ENCODE measurements around the gene KDM2A. TPM values are rescaled to one million over a fixed set of nuclear protein-coding genes. Genes with fewer than 3 reads are reported as not detected.
"Not testable (repeated sequence)": the region's sequence is repeated elsewhere in the genome, so short reads cannot be mapped to it uniquely, and the experiment has no call there.

The KDM2A gene
- total RNA-seq, 2 donors from 2014 or later: 96.8 to 105 TPM

- not testable (repeated sequence) for H3K27me3 Mint-ChIP-seq
Observed at GRCh38 chr11:67168911-67169310, 49.8 kb downstream of the KDM2A start.

GRCh38 chr11:67174311-67174710, 55.2 kb downstream of the KDM2A start:
- H3K4me3 Mint-ChIP-seq: no peak overlapping the region
- H3K27me3 Mint-ChIP-seq: no peaks in the 10 kb centered on the region
- no peak overlapping the region for H3K27ac Mint-ChIP-seq

More at GRCh38 chr11:67168911-67169310, 49.8 kb downstream of the KDM2A start:
- H3K4me1 Mint-ChIP-seq: peaks cover 12% of the 10 kb centered on the region
- H3K27ac Mint-ChIP-seq; H3K9me3 Mint-ChIP-seq; ATAC-seq (replicated peaks); H3K4me3 Mint-ChIP-seq: not testable (repeated sequence)
- peaks cover 39% of the 10 kb centered on the region for H3K36me3 Mint-ChIP-seq (ENCODE audit: low read depth)

GRCh38 chr11:67177399-67178281, 58.6 kb downstream of the KDM2A start:
- Mint-ChIP-seq H3K27me3 (no peaks in the 10 kb centered on the region), H3K36me3 (ENCODE audit: low read depth) (peaks cover 51% of the 10 kb centered on the region)
- no peak for ATAC-seq (replicated peaks)

More at GRCh38 chr11:67174311-67174710, 55.2 kb downstream of the KDM2A start:
- H3K4me1 Mint-ChIP-seq: peaks cover 7% of the 10 kb centered on the region
- H3K9me3 Mint-ChIP-seq: no peaks in the 10 kb centered on the region
- H3K36me3 Mint-ChIP-seq (ENCODE audit: low read depth): peaks cover 39% of the 10 kb centered on the region
- ATAC-seq (replicated peaks): no peak

GRCh38 chr11:67178421-67178820, 59.4 kb downstream of the KDM2A start:
- no peaks in the 10 kb centered on the region for H3K9me3 Mint-ChIP-seq
- no peak for ATAC-seq (replicated peaks)
- no peaks in the 10 kb centered on the region for H3K27me3 Mint-ChIP-seq
- no peak overlapping the region for H3K4me3 Mint-ChIP-seq
- peaks cover 58% of the 10 kb centered on the region for H3K36me3 Mint-ChIP-seq (ENCODE audit: low read depth)
- H3K4me1 Mint-ChIP-seq: peaks cover 5% of the 10 kb centered on the region
- no peak overlapping the region for H3K27ac Mint-ChIP-seq

More at GRCh38 chr11:67177399-67178281, 58.6 kb downstream of the KDM2A start:
- Mint-ChIP-seq H3K27ac (no peak overlapping the region), H3K4me3 (no peak overlapping the region), H3K4me1 (no peaks in the 10 kb centered on the region), H3K9me3 (no peaks in the 10 kb centered on the region)

GRCh38 chr11:67178878-67179277, 59.8 kb downstream of the KDM2A start:
- H3K9me3 Mint-ChIP-seq: no peaks in the 10 kb centered on the region
- H3K27ac Mint-ChIP-seq: no peak overlapping the region
- ATAC-seq (replicated peaks): no peak
- no peaks in the 10 kb centered on the region for H3K27me3 Mint-ChIP-seq
- peaks cover 62% of the 10 kb centered on the region for H3K36me3 Mint-ChIP-seq (ENCODE audit: low read depth)
- H3K4me1 Mint-ChIP-seq: peaks cover 5% of the 10 kb centered on the region
- no peak overlapping the region for H3K4me3 Mint-ChIP-seq

GRCh38 chr11:67179892-67180490, 60.9 kb downstream of the KDM2A start:
- Mint-ChIP-seq H3K9me3 (no peaks in the 10 kb centered on the region), H3K36me3 (ENCODE audit: low read depth) (peaks cover 73% of the 10 kb centered on the region), H3K27me3 (no peaks in the 10 kb centered on the region), H3K4me3 (no peak overlapping the region), H3K4me1 (peaks cover 5% of the 10 kb centered on the region), H3K27ac (no peak overlapping the region)
- no peak for ATAC-seq (replicated peaks)

GRCh38 chr11:67194096-67194495, 75.0 kb downstream of the KDM2A start:
- Mint-ChIP-seq H3K27me3 (no peaks in the 10 kb centered on the region), H3K4me1 (peaks cover 5% of the 10 kb centered on the region), H3K4me3 (no peak overlapping the region), H3K9me3 (no peaks in the 10 kb centered on the region), H3K36me3 (ENCODE audit: low read depth) (peaks cover 46% of the 10 kb centered on the region), H3K27ac (no peak overlapping the region)
- ATAC-seq (replicated peaks): no peak

GRCh38 chr11:67195971-67196456, 77.0 kb downstream of the KDM2A start:
- Mint-ChIP-seq H3K36me3 (ENCODE audit: low read depth) (peaks cover 61% of the 10 kb centered on the region), H3K9me3 (no peaks in the 10 kb centered on the region), H3K27me3 (no peaks in the 10 kb centered on the region), H3K27ac (no peak overlapping the region), H3K4me3 (no peak overlapping the region), H3K4me1 (peaks cover 5% of the 10 kb centered on the region)
- ATAC-seq (replicated peaks): no peak

GRCh38 chr11:67197606-67198005, 78.5 kb downstream of the KDM2A start:
- peaks cover 10% of the 10 kb centered on the region for H3K4me1 Mint-ChIP-seq
- ATAC-seq (replicated peaks): no peak
- no peak overlapping the region for H3K27ac Mint-ChIP-seq
- peaks cover 59% of the 10 kb centered on the region for H3K36me3 Mint-ChIP-seq (ENCODE audit: low read depth)
- H3K4me3 Mint-ChIP-seq: no peak overlapping the region
- H3K9me3 Mint-ChIP-seq: no peaks in the 10 kb centered on the region
- no peaks in the 10 kb centered on the region for H3K27me3 Mint-ChIP-seq

GRCh38 chr11:67198781-67199180, 79.7 kb downstream of the KDM2A start:
- not testable (repeated sequence) for ATAC-seq (replicated peaks); H3K27ac Mint-ChIP-seq; H3K27me3 Mint-ChIP-seq; H3K4me3 Mint-ChIP-seq; H3K9me3 Mint-ChIP-seq; H3K4me1 Mint-ChIP-seq
- peaks cover 60% of the 10 kb centered on the region for H3K36me3 Mint-ChIP-seq (ENCODE audit: low read depth)

GRCh38 chr11:67199751-67200150, 80.7 kb downstream of the KDM2A start:
- Mint-ChIP-seq H3K27me3 (no peaks in the 10 kb centered on the region), H3K27ac (peak overlapping the region; percentile 11), H3K9me3 (no peaks in the 10 kb centered on the region), H3K4me1 (peaks cover 10% of the 10 kb centered on the region), H3K36me3 (ENCODE audit: low read depth) (peaks cover 60% of the 10 kb centered on the region), H3K4me3 (no peak overlapping the region)
- no peak for ATAC-seq (replicated peaks)

GRCh38 chr11:67202028-67202427, 83.0 kb downstream of the KDM2A start:
- ATAC-seq (replicated peaks): no peak
- H3K4me3 Mint-ChIP-seq: no peak overlapping the region
- H3K36me3 Mint-ChIP-seq (ENCODE audit: low read depth): peaks cover 66% of the 10 kb centered on the region
- H3K27me3 Mint-ChIP-seq: no peaks in the 10 kb centered on the region
- peaks cover 10% of the 10 kb centered on the region for H3K4me1 Mint-ChIP-seq
- H3K9me3 Mint-ChIP-seq: no peaks in the 10 kb centered on the region
- no peak overlapping the region for H3K27ac Mint-ChIP-seq

- ATAC-seq (replicated peaks): no peak
- Mint-ChIP-seq H3K27me3 (no peaks in the 10 kb centered on the region), H3K9me3 (no peaks in the 10 kb centered on the region), H3K4me1 (peaks cover 5% of the 10 kb centered on the region), H3K36me3 (ENCODE audit: low read depth) (peaks cover 74% of the 10 kb centered on the region), H3K27ac (no peak overlapping the region), H3K4me3 (no peak overlapping the region)
Observed at GRCh38 chr11:67204822-67205221, 85.8 kb downstream of the KDM2A start.

- H3K4me3 Mint-ChIP-seq; H3K4me1 Mint-ChIP-seq; H3K9me3 Mint-ChIP-seq; H3K27me3 Mint-ChIP-seq; ATAC-seq (replicated peaks); H3K27ac Mint-ChIP-seq: not testable (repeated sequence)
- H3K36me3 Mint-ChIP-seq (ENCODE audit: low read depth): peaks cover 86% of the 10 kb centered on the region
Observed at GRCh38 chr11:67209222-67209621, 90.2 kb downstream of the KDM2A start.
